ENCODE data around the gene TAF11L13.
"Not testable (repeated sequence)": the region's sequence is repeated elsewhere in the genome, so short reads cannot be mapped to it uniquely, and the experiment has no call there.

TAF11L13 gene

GRCh38 chr5:17631788-17632187 is at the start of gene TAF11L13:
Gene TAF11L13, plus strand, starts transcription at chr5:17632088.
- not testable (repeated sequence) for DNase-seq (ENCODE audit: low read depth in 1 of 2, low spot score in 1 of 2)

GRCh38 chr5:17585658-17586057 is 46.2 kb upstream of the TAF11L13 start, which contains the start of gene TAF11L7:
Gene TAF11L7, minus strand, starts transcription at chr5:17585758.
- not testable (repeated sequence) for DNase-seq (ENCODE audit: low read depth in 1 of 2, low spot score in 1 of 2)

GRCh38 chr5:17590860-17591259 is 41.0 kb upstream of the TAF11L13 start, which contains the start of gene TAF11L8:
Gene TAF11L8, minus strand, starts transcription at chr5:17590960.
- DNase-seq (ENCODE audit: low read depth in 1 of 2, low spot score in 1 of 2) = not testable (repeated sequence)

GRCh38 chr5:17594255-17594654 is 37.6 kb upstream of the TAF11L13 start, which contains the start of gene TAF11L9:
Gene TAF11L9, minus strand, starts transcription at chr5:17594394.
- not testable (repeated sequence) for DNase-seq (ENCODE audit: low read depth in 1 of 2, low spot score in 1 of 2)

- not testable (repeated sequence) for DNase-seq (ENCODE audit: low read depth in 1 of 2, low spot score in 1 of 2)
Observed at GRCh38 chr5:17597728-17598127, 34.2 kb upstream of the TAF11L13 start, which contains the start of gene TAF11L10. Gene TAF11L10, minus strand, starts transcription at chr5:17597828.

- not testable (repeated sequence) for DNase-seq (ENCODE audit: low read depth in 1 of 2, low spot score in 1 of 2)
Observed at GRCh38 chr5:17603880-17604279, 28.0 kb upstream of the TAF11L13 start, which contains the start of gene TAF11L11. Gene TAF11L11, plus strand, starts transcription at chr5:17604183.

- DNase-seq (ENCODE audit: low read depth in 1 of 2, low spot score in 1 of 2) = no peak
Observed at GRCh38 chr5:17604951-17605350, 26.9 kb upstream of the TAF11L13 start.

GRCh38 chr5:17607461-17607860 is 24.4 kb upstream of the TAF11L13 start:
- DNase-seq (ENCODE audit: low read depth in 1 of 2, low spot score in 1 of 2) = not testable (repeated sequence)

- not testable (repeated sequence) for DNase-seq (ENCODE audit: low read depth in 1 of 2, low spot score in 1 of 2)
Observed at GRCh38 chr5:17610092-17610491, 21.8 kb upstream of the TAF11L13 start, which contains the start of gene TAF11L12. Gene TAF11L12, plus strand, starts transcription at chr5:17610392.

GRCh38 chr5:17614872-17615605 is 16.8 kb upstream of the TAF11L13 start:
- no peak for DNase-seq (ENCODE audit: low read depth in 1 of 2, low spot score in 1 of 2)

GRCh38 chr5:17619354-17619753 is 12.5 kb upstream of the TAF11L13 start:
- DNase-seq (ENCODE audit: low read depth in 1 of 2, low spot score in 1 of 2) = no peak

GRCh38 chr5:17620627-17621026 is 11.3 kb upstream of the TAF11L13 start:
- no peak for DNase-seq (ENCODE audit: low read depth in 1 of 2, low spot score in 1 of 2)

- DNase-seq (ENCODE audit: low read depth in 1 of 2, low spot score in 1 of 2) = no peak
Observed at GRCh38 chr5:17625686-17626085, 6.2 kb upstream of the TAF11L13 start.

- DNase-seq (ENCODE audit: low read depth in 1 of 2, low spot score in 1 of 2) = no peak
Observed at GRCh38 chr5:17634160-17634559, 2.3 kb downstream of the TAF11L13 start, which contains the start of gene TAF11L14. Gene TAF11L14, plus strand, starts transcription at chr5:17634460.

GRCh38 chr5:17649232-17649631 is 17.3 kb downstream of the TAF11L13 start:
- DNase-seq (ENCODE audit: low read depth in 1 of 2, low spot score in 1 of 2) = not testable (repeated sequence)

- not testable (repeated sequence) for DNase-seq (ENCODE audit: low read depth in 1 of 2, low spot score in 1 of 2)
Observed at GRCh38 chr5:17655201-17655759, 23.4 kb downstream of the TAF11L13 start.

GRCh38 chr5:17655921-17656320 is 24.0 kb downstream of the TAF11L13 start:
- DNase-seq (ENCODE audit: low read depth in 1 of 2, low spot score in 1 of 2) = no peak

GRCh38 chr5:17663182-17663581 is 31.3 kb downstream of the TAF11L13 start:
- DNase-seq (ENCODE audit: low read depth in 1 of 2, low spot score in 1 of 2) = no peak

GRCh38 chr5:17665836-17666235 is 33.9 kb downstream of the TAF11L13 start:
- DNase-seq (ENCODE audit: low read depth in 1 of 2, low spot score in 1 of 2) = no peak

- DNase-seq (ENCODE audit: low read depth in 1 of 2, low spot score in 1 of 2) = no peak
Observed at GRCh38 chr5:17666726-17667235, 34.9 kb downstream of the TAF11L13 start.

GRCh38 chr5:17670353-17670752 is 38.5 kb downstream of the TAF11L13 start:
- DNase-seq (ENCODE audit: low read depth in 1 of 2, low spot score in 1 of 2) = no peak

All from activated CD4-positive, alpha-beta T cell treated with anti-CD3 and anti-CD28 coated beads, Interleukin-2, amount 50 U/mL, for 24 hours (primary cell).